ENCODE results near the gene MAPK12. TPM values are rescaled to one million over a fixed set of nuclear protein-coding genes. Genes with fewer than 3 reads are reported as not detected.

MAPK12 gene
- total and polyA plus RNA-seq, 2 experiments from 2014 or later, result 20.7 to 28.7 TPM

DNA sequence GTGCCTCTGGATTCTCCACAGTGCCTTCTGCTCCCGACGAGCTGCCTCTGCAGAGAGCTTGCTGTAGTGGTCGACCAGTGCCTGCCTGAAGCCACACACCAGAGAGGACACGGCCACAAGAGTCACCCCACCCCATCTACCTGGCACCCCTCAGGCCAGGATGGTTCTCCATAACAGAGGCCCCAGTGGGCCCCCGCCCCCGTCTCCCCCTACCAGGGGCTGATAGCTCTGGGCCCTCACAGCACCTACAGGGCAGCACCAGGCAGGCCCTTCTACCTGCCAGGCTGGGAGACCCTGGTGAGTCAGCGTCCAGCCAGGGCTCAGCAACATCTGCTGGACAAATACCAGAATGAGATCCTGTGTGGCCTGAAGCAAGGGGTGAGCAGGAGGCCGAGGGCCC lies 39.0 kb downstream of the MAPK12 start:
- Histone ChIP-seq H3K4me2 (ENCODE audit: unreplicated experiment) (no peak overlapping the region), H3K27ac (no peak overlapping the region), H3F3A (ENCODE audit: insufficient read depth) (no peaks in the 10 kb centered on the region), H3K4me1 (ENCODE audit: insufficient read depth) (no peaks in the 10 kb centered on the region), H3K9me2 (ENCODE audit: insufficient read depth) (no peaks in the 10 kb centered on the region), H3K27me3 (replicated peaks; ENCODE audit: insufficient read depth) (no peaks in the 10 kb centered on the region), H3K79me2 (ENCODE audit: insufficient read depth) (no peaks in the 10 kb centered on the region), H4K20me1 (ENCODE audit: insufficient read depth) (no peaks in the 10 kb centered on the region), H3K4me3 (no peak overlapping the region), H2AFZ (no peak overlapping the region), H3K36me3 (ENCODE audit: low read depth) (no peaks in the 10 kb centered on the region; the same call in 1 of the 2 replicates), H3K9me3 (ENCODE audit: low read depth) (no peaks in the 10 kb centered on the region), H3K9ac (no peak overlapping the region)
- no peak for DNase-seq
- TF ChIP-seq EZH2 (IDR thresholded peaks at IDR 0.05; ENCODE audit: insufficient read depth, poor library complexity, severe bottlenecking) (no peak), EZH2phosphoT487 (IDR thresholded peaks at IDR 0.05; ENCODE audit: insufficient read depth, low read depth) (no peak)
- in situ Hi-C loops (cut with MboI), result no loop called here
- 91 to 93% methylated on average over 8 of the region's 8 CpGs for WGBS, 2 experiments (ENCODE audit: low coverage in 1 of 2, low lambda C conversion rate in 2 of 2, missing lambda C conversion rate in 2 of 2)

DNA sequence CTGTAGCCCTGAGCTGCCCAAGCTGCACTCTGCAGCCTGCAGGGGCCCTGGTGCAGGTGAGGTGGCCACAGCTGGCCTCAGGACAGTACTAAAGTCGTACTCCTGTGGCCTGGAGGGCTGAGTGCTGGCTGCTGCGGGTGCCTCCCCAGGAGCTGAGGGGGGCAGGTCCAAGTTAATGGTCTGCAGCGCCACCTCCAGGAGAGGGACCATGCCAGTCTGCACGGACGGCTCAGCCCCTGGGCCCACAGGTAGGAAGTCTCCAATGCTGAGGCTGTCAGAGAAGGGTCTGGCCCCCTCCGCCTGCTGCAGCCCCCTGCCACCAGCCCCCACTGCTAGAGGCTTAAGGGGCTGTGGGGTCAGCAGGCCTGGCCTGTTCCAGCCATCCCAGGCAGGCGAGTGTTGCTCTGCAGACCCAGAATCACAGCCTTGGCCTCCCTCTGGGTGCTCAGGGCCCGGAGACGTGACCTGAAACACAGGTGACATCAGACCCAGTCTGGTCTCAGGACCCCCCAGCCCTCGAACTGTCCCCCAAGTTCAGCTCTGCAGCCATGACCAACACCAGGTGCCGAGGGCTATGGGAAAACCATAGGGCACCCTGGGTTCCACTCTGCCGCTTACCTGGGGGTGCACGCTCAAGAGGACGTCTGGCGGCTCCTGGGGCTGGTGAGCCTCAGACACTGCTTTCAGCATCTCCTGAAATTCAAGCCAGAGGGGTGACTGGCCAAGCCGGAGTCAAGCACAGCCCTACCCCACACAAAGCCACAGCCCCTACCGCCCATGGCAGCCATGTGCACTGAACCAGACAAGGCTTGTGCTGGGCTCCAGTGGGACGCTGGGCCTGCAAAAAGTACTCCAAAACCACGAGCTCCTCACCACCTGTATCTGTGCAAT lies 39.8 kb downstream of the MAPK12 start:
- Histone ChIP-seq H3K9me2 (ENCODE audit: insufficient read depth) (no peaks in the 10 kb centered on the region), H3F3A (ENCODE audit: insufficient read depth) (no peaks in the 10 kb centered on the region), H3K9ac (no peak overlapping the region), H3K4me3 (no peak overlapping the region), H3K9me3 (ENCODE audit: low read depth) (no peaks in the 10 kb centered on the region), H3K27ac (no peak overlapping the region), H3K4me1 (ENCODE audit: insufficient read depth) (no peaks in the 10 kb centered on the region), H3K36me3 (ENCODE audit: low read depth) (no peaks in the 10 kb centered on the region; the same call in 1 of the 2 replicates), H2AFZ (no peak overlapping the region), H4K20me1 (ENCODE audit: insufficient read depth) (no peaks in the 10 kb centered on the region), H3K79me2 (ENCODE audit: insufficient read depth) (no peaks in the 10 kb centered on the region), H3K4me2 (ENCODE audit: unreplicated experiment) (no peak overlapping the region), H3K27me3 (replicated peaks; ENCODE audit: insufficient read depth) (no peaks in the 10 kb centered on the region)
- 95 to 96% methylated on average over 18 of the region's 19 CpGs for WGBS, 2 experiments (ENCODE audit: low coverage in 1 of 2, low lambda C conversion rate in 2 of 2, missing lambda C conversion rate in 2 of 2)
- DNase-seq, result no peak
- TF ChIP-seq EZH2phosphoT487 (IDR thresholded peaks at IDR 0.05; ENCODE audit: insufficient read depth, low read depth) (no peak), EZH2 (IDR thresholded peaks at IDR 0.05; ENCODE audit: insufficient read depth, poor library complexity, severe bottlenecking) (no peak)
- in situ Hi-C loops (cut with MboI), result no loop called here

DNA sequence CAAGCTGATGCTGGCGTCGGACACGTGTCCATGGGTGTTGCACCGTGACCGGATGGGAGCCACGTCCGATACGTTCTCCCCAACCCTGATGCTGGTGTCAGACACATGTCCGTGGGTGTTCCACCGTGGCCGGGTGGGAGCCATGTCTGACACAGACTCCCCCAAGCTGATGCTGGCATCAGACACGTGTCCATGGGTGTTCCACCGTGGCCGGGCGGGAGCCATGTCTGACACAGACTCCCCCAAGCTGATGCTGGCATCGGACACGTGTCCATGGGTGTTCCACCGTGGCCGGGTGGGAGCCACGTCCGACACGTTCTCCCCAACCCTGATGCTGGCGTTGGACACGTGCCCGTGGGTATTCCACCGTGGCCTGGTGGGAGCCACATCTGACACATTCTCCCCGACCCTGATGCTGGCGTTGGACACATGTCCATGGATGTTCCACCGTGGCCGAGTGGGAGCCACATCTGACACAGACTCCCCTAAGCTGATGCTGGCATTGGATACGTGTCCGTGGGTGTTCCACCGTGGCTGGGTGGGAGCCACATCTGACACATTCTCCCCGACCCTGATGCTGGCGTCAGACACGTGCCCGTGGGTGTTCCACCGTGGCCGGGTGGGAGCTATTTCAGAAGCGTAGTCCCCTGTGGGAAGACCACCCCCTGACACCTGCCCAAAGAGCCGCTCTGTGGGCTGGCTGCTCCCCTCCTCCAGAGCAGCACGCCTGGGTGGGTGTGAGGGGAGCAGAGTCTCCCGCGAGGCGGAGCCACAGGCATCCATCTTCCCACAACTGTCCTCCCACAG lies 40.7 kb downstream of the MAPK12 start:
- in situ Hi-C loops (cut with MboI), result no loop called here
- Histone ChIP-seq H4K20me1 (ENCODE audit: insufficient read depth) (no peaks in the 10 kb centered on the region), H3K36me3 (ENCODE audit: low read depth) (no peaks in the 10 kb centered on the region; the same call in 1 of the 2 replicates), H3K4me2 (ENCODE audit: unreplicated experiment) (no peak overlapping the region), H3F3A (ENCODE audit: insufficient read depth) (no peaks in the 10 kb centered on the region), H3K4me1 (ENCODE audit: insufficient read depth) (no peaks in the 10 kb centered on the region), H3K9me3 (ENCODE audit: low read depth) (no peaks in the 10 kb centered on the region), H3K27ac (no peak overlapping the region), H3K9me2 (ENCODE audit: insufficient read depth) (no peaks in the 10 kb centered on the region), H3K79me2 (ENCODE audit: insufficient read depth) (no peaks in the 10 kb centered on the region), H3K27me3 (replicated peaks; ENCODE audit: insufficient read depth) (no peaks in the 10 kb centered on the region), H2AFZ (no peak overlapping the region), H3K9ac (no peak overlapping the region), H3K4me3 (no peak overlapping the region)
- DNase-seq, result no peak
- WGBS, 2 experiments (ENCODE audit: low coverage in 1 of 2, low lambda C conversion rate in 2 of 2, missing lambda C conversion rate in 2 of 2), result 92 to 94% methylated on average over 34 to 45 of the region's 45 CpGs
- TF ChIP-seq EZH2phosphoT487 (IDR thresholded peaks at IDR 0.05; ENCODE audit: insufficient read depth, low read depth) (no peak), EZH2 (IDR thresholded peaks at IDR 0.05; ENCODE audit: insufficient read depth, poor library complexity, severe bottlenecking) (no peak)

DNA sequence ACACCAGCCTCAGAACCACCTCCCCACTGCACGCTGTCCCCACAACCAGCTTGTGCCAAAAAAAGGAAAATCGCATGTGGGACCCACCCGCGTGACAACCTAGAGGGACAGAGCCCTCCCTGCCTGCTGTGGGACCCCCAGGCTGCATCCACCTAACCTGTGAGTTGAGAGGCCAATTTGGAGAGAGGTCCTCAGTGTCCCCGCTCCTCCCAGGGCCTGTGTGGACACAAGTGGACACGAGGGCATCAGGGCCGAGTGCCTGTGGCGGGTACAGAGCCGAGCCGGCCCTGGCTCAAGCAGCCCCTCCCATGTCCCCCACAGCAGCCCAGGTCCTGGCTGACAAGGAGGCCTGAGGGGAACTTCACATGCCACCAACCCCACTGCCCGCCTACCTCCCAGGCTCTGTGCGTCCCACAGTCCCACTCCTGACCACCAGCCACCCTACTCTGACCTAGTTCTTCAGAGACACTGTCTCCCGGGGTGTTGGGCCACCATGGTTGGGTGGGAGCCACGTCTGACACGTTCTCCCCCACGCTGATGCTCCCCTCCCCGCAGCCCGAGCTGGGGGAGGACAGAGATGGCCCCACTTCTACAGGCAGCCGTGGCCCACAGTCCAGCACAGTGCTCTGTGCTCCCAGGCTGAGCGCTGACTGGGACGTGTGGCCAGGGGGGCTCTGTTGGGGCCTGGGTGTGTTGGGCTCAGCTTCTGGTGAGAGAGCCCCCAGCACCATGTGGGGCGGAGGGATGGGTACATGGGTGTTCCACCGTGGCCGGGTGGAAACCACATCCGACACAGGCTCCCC lies 41.5 kb downstream of the MAPK12 start:
- peaks cover 3% of the 10 kb centered on the region for H3K79me2 ChIP-seq (ENCODE audit: insufficient read depth)
- WGBS, 2 experiments (ENCODE audit: low coverage in 1 of 2, low lambda C conversion rate in 2 of 2, missing lambda C conversion rate in 2 of 2), result 86 to 90% methylated on average over 21 of the region's 25 CpGs
- in situ Hi-C loops (cut with MboI), result no loop called here
- H3K27me3 ChIP-seq (replicated peaks; ENCODE audit: insufficient read depth), result no peaks in the 10 kb centered on the region
- H3K9me3 ChIP-seq (ENCODE audit: low read depth), result no peaks in the 10 kb centered on the region
- no peak for DNase-seq
- TF ChIP-seq EZH2phosphoT487 (IDR thresholded peaks at IDR 0.05; ENCODE audit: insufficient read depth, low read depth) (no peak), EZH2 (IDR thresholded peaks at IDR 0.05; ENCODE audit: insufficient read depth, poor library complexity, severe bottlenecking) (no peak)
- no peak overlapping the region for H3K4me3 ChIP-seq
- no peak overlapping the region for H3K9ac ChIP-seq
- H3K4me1 ChIP-seq (ENCODE audit: insufficient read depth), result no peaks in the 10 kb centered on the region
- no peaks in the 10 kb centered on the region for H3K9me2 ChIP-seq (ENCODE audit: insufficient read depth)
- no peaks in the 10 kb centered on the region for H3F3A ChIP-seq (ENCODE audit: insufficient read depth)
- no peak overlapping the region for H2AFZ ChIP-seq
- no peak overlapping the region for H3K27ac ChIP-seq
- H3K4me2 ChIP-seq (ENCODE audit: unreplicated experiment), result no peak overlapping the region
- H4K20me1 ChIP-seq (ENCODE audit: insufficient read depth), result no peaks in the 10 kb centered on the region
- no peaks in the 10 kb centered on the region for H3K36me3 ChIP-seq (ENCODE audit: low read depth)

All from GM23248 (cell line).